ENCODE results near the gene PARD3B.

DNA sequence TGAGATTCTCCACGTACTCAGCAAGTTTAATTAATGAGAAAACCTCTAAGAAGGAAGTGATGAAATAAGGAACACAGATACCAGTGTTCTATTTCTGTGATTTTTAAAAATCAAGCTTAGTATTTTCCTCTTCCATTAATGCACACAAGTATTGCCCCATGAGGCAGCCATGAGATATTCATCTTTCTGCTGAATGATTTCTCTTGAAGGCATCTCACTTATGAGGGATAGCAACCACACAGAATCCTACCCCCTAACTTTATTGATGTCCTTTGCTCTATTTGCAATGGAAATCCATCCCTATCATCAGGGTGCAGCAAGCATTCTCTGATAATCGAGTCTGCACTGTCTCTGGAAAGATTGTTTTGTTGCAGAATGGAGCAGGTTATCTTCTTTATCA is 893.0 kb downstream of the PARD3B start:
- TF ChIP-seq, protein P1, sequence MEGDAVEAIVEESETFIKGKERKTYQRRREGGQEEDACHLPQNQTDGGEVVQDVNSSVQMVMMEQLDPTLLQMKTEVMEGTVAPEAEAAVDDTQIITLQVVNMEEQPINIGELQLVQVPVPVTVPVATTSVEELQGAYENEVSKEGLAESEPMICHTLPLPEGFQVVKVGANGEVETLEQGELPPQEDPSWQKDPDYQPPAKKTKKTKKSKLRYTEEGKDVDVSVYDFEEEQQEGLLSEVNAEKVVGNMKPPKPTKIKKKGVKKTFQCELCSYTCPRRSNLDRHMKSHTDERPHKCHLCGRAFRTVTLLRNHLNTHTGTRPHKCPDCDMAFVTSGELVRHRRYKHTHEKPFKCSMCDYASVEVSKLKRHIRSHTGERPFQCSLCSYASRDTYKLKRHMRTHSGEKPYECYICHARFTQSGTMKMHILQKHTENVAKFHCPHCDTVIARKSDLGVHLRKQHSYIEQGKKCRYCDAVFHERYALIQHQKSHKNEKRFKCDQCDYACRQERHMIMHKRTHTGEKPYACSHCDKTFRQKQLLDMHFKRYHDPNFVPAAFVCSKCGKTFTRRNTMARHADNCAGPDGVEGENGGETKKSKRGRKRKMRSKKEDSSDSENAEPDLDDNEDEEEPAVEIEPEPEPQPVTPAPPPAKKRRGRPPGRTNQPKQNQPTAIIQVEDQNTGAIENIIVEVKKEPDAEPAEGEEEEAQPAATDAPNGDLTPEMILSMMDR (IDR thresholded peaks at IDR 0.05; ENCODE audit: low read length) = no peak
- no peak for TF ChIP-seq EZH2 (optimal IDR thresholded peaks at IDR 0.05; ENCODE audit: low read depth, low read length)

All from MM.1S (cell line).